G401.6 (cell line): ENCODE results near the gene PRR30.

Experiments used
- FAIRE-seq: peaks from 2 replicates; lab custom pipeline; 2012; peaks lifted over from hg19 to GRCh38; lab: Jason Lieb, UNC

PRR30 gene

GRCh38 chr2:27097341-27097740 is 41.9 kb downstream of the PRR30 start:
- no peak for FAIRE-seq

GRCh38 chr2:27096748-27097297 is 42.4 kb downstream of the PRR30 start:
- FAIRE-seq: no peak

- FAIRE-seq: no peak
These were observed 43.2 kb downstream of the PRR30 start for GRCh38 chr2:27095745-27096651.

GRCh38 chr2:27095427-27095744 is 43.8 kb downstream of the PRR30 start:
- no peak for FAIRE-seq

- no peak for FAIRE-seq
These were observed 44.7 kb downstream of the PRR30 start for GRCh38 chr2:27094353-27094984.

- no peak for FAIRE-seq
These were observed 45.5 kb downstream of the PRR30 start for GRCh38 chr2:27093430-27094352.

- FAIRE-seq: no peak
These were observed 46.3 kb downstream of the PRR30 start for GRCh38 chr2:27092696-27093429.

GRCh38 chr2:27091746-27092695 is 47.2 kb downstream of the PRR30 start:
- FAIRE-seq: no peak

GRCh38 chr2:27089111-27089954 is 49.9 kb downstream of the PRR30 start:
- FAIRE-seq: no peak

GRCh38 chr2:27088634-27089033 is 50.6 kb downstream of the PRR30 start:
- FAIRE-seq: no peak

- no peak for FAIRE-seq
These were observed 51.3 kb downstream of the PRR30 start for GRCh38 chr2:27087823-27088410.
